NOMO-1 treated with DMSO at 0.1 percent for 48 hours (cell line): ENCODE measurements around the gene ACMSD.

Experiments used
- DNase-seq: peaks from one replicate; lab custom pipeline; 2025; ENCODE audit not compliant: unreplicated experiment; lab: John Stamatoyannopoulos, UW

Gene ACMSD

GRCh38 chr2:134944975-134945374 lies 106.6 kb downstream of the ACMSD start:
- DNase-seq: no peak

DNA sequence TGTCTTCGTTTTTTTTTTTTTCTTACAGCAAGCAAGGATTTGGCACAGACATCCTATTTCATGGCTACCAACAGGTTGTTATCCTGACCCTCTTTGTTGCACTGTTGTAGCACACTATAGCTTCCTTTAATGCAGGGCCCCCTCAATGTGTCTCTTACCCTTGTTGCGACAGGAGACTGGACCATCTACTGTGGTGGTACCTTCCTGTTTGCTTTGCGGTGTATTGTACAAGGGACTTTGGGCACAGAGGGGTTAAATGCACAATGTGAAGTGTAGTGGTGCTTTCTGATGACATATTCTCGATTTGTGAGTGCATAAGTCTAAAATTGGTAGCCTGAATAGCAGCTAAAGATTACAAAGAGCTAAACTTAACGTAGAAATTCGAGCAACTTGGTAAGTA lies 107.7 kb downstream of the ACMSD start:
- DNase-seq: no peak

GRCh38 chr2:134949981-134950708 lies 111.7 kb downstream of the ACMSD start:
- no peak for DNase-seq

DNA sequence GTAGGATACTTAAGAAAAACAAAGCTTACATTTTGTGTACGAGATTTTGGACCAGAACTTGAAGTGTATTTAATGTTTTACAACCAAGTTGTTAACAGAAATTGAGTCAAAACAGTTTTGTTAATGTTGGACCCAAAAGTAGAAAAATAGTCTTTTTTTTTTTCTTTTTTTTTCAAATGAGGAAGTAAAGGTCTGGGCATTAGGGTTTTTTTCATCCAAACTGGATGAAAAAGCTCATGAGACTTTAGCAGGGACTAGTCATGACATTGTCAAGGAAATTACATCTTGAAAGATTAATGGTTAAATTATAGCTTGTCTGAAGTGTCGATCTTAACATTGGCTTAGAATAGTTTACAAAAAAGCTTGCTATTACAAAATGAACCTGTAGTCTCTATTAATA lies 112.5 kb downstream of the ACMSD start:
- DNase-seq: no peak
